Neural progenitor cell (in vitro differentiated cells): ENCODE data around the gene GRIK5.

Experiments used
- CTCF ChIP-seq: fragments of 200-600 bp; sonication (generic); IDR thresholded peaks from 2 replicates; pipeline ENCODE4 v1.5.1; 2017; ENCODE audit warnings: antibody characterized with exemption, mild to moderate bottlenecking
- EZH2 ChIP-seq: fragments of 200-600 bp; sonication (generic); IDR thresholded peaks from 2 replicates; pipeline ENCODE4 v1.6.1; 2017; ENCODE audit warnings: antibody characterized with exemption, mild to moderate bottlenecking, moderate library complexity
- EZH2phosphoT487 ChIP-seq: fragments of 200-600 bp; sonication (generic); IDR thresholded peaks from 2 replicates; pipeline ENCODE4 v1.6.1; 2017; ENCODE audit warnings: antibody characterized with exemption

- TF ChIP-seq EZH2phosphoT487 (no peak), CTCF (no peak), EZH2 (no peak)
Observed at GRCh38 chr19:42064432-42064831, 5.6 kb downstream of the GRIK5 start.
